Activated CD8-positive, alpha-beta memory T cell treated with anti-CD3 and anti-CD28 coated beads, Interleukin-2, amount 50 U/mL, for 48 hours (primary cell): ENCODE data around the gene ABCA4.
"Not testable (repeated sequence)": the region's sequence is repeated elsewhere in the genome, so short reads cannot be mapped to it uniquely, and the experiment has no call there.

Source experiments
- DNase-seq: peaks from one replicate; pipeline ENCODE4 v3.0.0-alpha.2; 2020

Gene ABCA4

GRCh38 chr1:93972341-93972740, 148.6 kb downstream of the ABCA4 start:
- DNase-seq: no peak

DNA sequence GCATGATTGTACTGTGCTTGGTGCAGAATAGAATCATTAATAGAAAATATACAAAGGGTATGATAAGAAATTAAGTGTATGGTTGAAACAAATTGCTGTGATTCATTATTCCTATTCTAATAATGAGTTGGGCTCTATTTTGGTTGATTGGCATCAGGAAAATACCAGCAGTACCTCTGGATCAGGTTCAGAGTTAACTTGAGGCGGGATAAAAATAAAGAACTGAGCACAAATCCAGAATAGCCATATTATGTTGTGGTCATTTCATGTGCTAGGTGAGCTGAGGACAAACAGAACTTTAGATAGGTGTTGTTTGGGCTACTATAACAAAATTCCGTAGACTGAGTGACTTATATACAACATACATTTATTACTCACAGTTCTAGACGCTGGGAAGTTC, 151.1 kb downstream of the ABCA4 start:
- DNase-seq: no peak

- no peak for DNase-seq
Measured at GRCh38 chr1:93969371-93969770, 151.6 kb downstream of the ABCA4 start.

- no peak for DNase-seq
Measured at GRCh38 chr1:93967306-93967705, 153.6 kb downstream of the ABCA4 start.

- DNase-seq: no peak
Measured at GRCh38 chr1:93965888-93966287, 155.1 kb downstream of the ABCA4 start.

- no peak for DNase-seq
Measured at GRCh38 chr1:93965256-93965655, 155.7 kb downstream of the ABCA4 start.

DNA sequence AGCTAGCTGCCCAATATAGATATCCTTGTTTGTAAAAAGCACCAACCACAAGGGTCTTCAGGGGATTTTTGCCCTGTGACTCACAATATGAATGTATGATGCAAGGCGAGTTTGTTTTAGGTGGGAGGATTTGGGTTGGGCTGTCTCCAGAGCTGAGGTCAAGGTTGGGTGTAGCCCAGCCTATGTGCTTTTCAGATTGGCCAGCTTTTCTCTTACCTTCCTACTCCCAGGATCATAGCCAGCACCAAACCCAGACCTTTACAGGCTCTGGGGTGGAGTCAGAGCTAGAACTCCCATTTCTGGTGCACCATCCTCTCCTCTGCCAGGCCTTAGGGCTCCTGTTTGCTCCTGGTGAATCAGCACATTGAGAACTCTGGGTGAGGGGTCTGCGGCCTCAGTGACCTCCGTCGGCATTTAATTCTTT, 156.2 kb downstream of the ABCA4 start:
- no peak for DNase-seq

GRCh38 chr1:93964096-93964776, 156.7 kb downstream of the ABCA4 start:
- no peak for DNase-seq

DNA sequence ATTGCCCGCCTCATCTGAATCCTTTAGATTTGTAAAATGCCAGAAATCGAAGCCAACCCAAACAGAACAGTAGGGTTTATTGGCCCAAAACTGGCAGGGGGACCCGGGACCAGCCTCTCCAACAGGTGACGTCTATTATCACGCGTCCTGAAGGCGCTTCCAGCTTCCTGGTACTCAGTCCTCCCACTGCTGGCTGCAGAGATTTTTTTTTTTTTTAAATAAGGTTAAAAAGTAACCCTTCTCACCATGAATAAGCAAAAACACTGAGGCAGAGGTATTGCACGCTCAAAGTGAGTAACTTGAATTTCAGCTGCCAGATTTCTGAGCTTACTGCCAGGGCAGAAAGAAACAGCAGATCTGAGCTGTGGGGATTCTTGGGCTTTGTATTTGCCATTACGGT, 157.4 kb downstream of the ABCA4 start:
- no peak for DNase-seq

- no peak for DNase-seq
Measured at GRCh38 chr1:93961906-93962305, 159.0 kb downstream of the ABCA4 start.

GRCh38 chr1:93961443-93961842, 159.5 kb downstream of the ABCA4 start:
- DNase-seq: no peak

DNA sequence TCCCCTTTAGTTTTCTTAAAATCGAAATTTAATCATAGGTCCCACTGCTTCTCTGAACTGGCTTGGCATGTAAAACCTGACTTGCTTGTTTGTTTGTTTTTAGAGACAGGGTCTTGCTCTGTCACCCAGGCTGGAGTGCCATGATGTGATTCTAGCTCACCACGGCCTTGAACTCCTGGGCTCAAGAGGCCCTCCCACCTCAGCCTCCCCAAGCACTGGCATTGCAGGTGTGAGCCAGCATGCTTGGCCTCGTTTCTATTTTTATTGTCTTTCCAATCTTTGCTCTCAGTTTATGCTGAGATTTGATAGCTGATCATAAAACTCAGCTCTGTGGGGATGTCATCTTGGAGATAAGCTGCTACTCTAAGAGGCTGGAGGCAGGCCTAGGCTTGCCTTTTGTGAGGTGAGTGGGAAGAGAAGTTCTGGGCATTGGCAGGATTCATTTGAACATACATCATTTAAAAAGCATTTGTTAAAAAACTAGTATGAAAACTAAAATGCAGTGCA, 160.3 kb downstream of the ABCA4 start:
- DNase-seq: no peak

DNA sequence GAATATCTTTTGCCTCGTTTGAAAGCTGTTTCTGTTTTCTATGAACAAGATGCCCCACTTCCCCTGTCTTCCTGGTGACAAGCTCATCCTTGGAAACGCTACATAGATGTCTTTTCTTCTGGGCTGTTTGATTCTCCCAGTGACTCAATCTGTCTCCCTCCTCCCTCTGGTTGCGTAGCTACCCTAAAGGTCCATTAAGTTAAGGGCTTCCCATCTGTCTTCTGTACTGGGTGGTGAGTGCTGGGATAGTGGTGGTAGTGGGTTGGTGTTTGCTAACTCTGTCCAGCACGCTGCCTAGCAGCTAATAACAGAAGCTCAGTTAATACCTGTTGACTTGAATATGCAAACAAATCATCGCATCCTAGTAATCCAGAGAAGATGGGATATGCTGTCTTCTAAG, 161.5 kb downstream of the ABCA4 start:
- DNase-seq: no peak

- DNase-seq: no peak
Measured at GRCh38 chr1:93958726-93959100, 162.2 kb downstream of the ABCA4 start.

GRCh38 chr1:93958032-93958725, 162.8 kb downstream of the ABCA4 start:
- no peak for DNase-seq

- no peak for DNase-seq
Measured at GRCh38 chr1:93955765-93956164, 165.2 kb downstream of the ABCA4 start.

DNA sequence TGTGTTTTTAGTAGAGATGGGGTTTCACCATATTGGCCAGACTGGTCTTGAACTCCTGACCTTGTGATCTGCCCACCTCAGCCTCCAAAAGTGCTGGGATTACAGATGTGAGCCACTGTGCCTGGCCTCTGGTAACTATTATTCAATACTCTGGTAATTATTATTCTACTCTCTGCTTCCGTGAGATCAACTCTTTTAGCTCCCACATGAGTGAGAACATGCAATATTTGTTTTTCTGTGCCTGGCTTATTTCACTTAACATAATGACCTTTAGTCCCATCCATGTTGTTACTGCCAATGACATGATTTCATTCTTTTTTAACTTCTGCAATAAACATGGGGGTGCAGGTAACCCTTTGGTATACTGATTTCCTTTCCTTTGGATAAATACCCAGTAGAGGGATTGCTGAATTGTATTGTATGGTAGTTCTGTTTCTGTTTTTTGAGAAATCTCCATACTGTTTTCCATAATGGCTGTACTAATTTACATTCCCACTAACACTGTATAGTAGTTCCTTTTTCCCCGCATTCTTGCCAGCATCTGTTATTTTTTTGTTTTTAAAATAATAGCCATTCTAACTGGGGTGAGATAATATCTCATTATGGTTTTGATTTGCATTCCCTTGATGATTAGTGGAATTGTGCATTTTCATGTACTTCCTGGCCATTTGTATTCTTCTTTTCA, 173.8 kb downstream of the ABCA4 start:
- DNase-seq: not testable (repeated sequence)
